NT2/D1 (cell line): ENCODE measurements around the gene FAM81A.

Experiments
- SUZ12 ChIP-seq: IDR thresholded peaks from 2 replicates; pipeline ENCODE4 v1.6.1; 2011; ENCODE audit not compliant: insufficient read length, insufficient read depth; ENCODE audit errors: extremely low read depth
- ZNF274 ChIP-seq: IDR thresholded peaks from 2 replicates; pipeline ENCODE4 v1.6.1; 2011; ENCODE audit warnings: mild to moderate bottlenecking, low read depth, low read length

DNA sequence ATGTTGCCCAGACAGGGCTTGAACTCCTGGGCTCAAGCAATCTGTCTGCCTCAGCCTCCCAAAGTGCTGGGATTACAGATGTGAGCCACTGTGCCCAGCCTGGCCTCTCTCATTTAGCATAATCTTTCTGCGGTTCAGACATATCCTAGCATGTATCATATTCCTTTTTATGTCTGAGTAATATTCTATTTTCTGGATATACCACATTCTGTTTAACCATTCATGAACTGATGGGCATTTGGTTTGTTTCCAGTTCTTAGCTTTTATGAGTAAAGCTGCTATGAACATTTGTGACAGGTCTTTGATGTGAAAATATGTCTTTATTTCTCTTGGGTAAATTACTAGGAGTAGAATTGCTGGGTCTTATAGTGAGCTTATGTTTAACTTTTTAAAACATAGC, 23.5 kb downstream of the FAM81A start:
- TF ChIP-seq ZNF274 (no peak), SUZ12 (no peak)
